GM21619 (cell line): ENCODE data around the gene DMP1.
A peak's percentile ranks its signal among the peaks of the same experiment; 100 is the strongest.

Source experiments
- ATAC-seq: cut with Tn5 transposase; IDR thresholded peaks from one replicate; pipeline ENCODE4 v1.9.1; 2021; ENCODE audit not compliant: unreplicated experiment

The DMP1 gene, protein sequence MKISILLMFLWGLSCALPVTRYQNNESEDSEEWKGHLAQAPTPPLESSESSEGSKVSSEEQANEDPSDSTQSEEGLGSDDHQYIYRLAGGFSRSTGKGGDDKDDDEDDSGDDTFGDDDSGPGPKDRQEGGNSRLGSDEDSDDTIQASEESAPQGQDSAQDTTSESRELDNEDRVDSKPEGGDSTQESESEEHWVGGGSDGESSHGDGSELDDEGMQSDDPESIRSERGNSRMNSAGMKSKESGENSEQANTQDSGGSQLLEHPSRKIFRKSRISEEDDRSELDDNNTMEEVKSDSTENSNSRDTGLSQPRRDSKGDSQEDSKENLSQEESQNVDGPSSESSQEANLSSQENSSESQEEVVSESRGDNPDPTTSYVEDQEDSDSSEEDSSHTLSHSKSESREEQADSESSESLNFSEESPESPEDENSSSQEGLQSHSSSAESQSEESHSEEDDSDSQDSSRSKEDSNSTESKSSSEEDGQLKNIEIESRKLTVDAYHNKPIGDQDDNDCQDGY

DNA sequence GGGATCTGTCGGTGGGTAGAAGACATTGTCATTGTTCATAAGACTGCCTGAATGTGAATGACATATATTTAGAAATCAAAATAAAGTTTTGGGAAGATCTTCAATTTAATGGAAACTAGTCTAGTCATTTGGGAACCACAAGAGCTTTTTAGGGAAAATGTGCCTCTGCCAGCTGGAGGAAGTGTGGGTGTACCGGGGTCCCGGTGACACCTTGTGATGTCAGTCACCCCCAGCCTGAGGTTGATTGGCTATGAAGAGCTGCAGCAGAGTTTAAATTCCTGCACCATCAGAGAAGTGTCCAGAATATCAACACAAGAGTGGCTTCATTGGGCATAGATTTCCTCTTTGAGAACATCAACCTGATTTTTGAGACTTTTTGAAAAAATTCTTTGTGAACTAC lies at the start of gene DMP1:
DMP1 (plus strand) TSS at position 301 of the 400 bp plus-strand sequence. CDS start 6,213 bp downstream, outside the sequence.
- ATAC-seq = no peak

DNA sequence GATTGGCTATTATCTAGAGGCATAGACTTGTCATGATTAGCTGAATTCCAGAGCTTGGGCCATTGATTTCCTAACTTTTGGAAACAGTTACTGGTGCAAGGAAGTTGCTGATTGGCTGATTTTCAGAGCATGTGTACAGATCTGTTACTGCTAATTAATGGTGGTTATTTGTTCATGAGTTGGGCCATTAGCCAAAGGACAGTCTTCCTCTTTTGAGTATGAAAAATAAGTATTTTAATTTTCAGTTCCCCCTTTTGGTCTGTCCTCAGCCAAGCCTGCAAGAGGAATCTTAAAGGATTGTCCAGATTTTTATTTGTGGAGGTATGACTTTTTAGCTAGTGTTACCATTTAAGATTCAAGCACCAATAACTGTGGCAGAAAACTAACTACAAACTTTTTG lies 48.7 kb upstream of the DMP1 start:
- no peak for ATAC-seq

DNA sequence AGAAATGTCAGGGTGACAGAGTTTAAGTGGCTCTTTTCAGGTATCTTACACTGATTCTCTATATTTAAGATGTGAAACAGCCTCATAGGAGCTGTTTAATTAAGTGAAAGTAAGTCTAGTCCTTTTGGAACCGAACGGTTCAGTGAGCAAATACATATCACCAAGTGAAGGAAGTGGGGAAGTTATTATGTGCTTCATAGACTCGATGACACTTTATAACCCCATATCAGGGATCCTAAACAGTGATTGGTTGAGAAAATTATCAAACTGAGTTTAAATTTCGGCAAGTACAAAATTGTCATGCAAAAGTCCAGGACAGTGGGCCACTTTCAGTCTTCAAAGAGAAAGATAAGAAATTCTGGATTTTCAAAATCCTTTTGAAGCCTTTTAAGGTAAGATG lies 41.9 kb upstream of the DMP1 start, which contains the start of gene DSPP:
DSPP (plus strand) TSS at position 301 of the 400 bp plus-strand sequence. CDS start 2,380 bp downstream, outside the sequence.
- no peak for ATAC-seq

DNA sequence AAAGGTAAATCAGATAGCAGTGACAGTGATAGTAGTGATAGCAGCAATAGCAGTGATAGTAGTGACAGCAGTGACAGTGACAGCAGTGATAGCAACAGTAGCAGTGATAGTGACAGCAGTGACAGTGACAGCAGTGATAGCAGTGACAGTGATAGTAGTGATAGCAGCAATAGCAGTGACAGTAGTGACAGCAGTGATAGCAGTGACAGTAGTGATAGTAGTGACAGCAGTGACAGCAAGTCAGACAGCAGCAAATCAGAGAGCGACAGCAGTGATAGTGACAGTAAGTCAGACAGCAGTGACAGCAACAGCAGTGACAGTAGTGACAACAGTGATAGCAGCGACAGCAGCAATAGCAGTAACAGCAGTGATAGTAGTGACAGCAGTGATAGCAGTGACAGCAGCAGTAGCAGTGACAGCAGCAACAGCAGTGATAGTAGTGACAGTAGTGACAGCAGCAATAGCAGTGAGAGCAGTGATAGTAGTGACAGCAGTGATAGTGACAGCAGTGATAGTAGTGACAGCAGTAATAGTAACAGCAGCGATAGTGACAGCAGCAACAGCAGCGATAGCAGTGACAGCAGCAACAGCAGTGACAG lies 35.7 kb upstream of the DMP1 start:
- no peak for ATAC-seq

DNA sequence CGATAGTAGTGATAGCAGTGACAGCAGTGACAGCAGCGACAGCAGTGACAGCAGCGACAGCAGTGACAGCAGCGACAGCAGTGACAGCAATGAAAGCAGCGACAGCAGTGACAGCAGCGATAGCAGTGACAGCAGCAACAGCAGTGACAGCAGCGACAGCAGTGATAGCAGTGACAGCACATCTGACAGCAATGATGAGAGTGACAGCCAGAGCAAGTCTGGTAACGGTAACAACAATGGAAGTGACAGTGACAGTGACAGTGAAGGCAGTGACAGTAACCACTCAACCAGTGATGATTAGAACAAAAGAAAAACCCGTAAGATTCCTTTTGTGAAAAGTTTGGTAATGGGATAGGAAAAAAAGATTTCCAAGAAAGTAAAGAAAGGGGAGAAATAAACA lies 33.8 kb upstream of the DMP1 start:
- no peak for ATAC-seq

DNA sequence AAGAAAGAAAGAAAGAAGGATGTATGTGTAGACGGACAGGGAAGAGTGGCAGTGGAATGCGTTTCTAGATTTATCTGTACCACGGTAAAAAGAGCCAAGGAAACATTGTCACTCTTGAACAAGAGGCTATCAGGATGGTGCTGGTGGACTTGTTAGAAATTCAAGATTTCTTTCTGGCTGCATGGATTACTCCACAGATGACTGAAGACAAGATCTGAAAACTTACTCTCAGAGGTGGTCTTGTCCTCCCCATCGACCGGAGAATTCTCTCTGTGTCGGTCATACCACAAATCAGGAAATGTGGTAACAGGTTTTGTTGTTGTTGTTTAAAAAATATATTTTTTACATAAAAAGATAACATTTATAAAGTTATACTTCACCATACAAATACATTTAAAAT lies 30.0 kb upstream of the DMP1 start:
- ATAC-seq = no peak

DNA sequence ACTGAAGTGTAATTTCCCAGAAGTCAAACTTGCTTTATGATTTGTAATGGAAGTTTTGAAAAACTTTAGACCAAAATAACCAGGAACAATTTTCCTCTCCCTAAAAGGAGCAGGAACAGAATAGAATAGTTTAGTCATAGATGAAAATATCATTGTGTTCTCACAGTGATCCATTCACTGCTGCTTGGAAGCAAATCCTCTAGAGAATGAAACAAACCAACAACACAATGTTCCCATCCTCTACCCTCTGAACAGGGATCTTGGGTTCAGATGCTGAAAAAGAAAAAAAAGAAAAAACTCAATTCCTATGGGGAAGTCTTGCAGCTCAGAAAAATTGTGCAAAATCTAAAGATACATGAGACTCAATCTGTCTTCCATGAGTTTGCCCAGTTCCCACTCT lies 29.6 kb upstream of the DMP1 start:
- ATAC-seq = no peak

DNA sequence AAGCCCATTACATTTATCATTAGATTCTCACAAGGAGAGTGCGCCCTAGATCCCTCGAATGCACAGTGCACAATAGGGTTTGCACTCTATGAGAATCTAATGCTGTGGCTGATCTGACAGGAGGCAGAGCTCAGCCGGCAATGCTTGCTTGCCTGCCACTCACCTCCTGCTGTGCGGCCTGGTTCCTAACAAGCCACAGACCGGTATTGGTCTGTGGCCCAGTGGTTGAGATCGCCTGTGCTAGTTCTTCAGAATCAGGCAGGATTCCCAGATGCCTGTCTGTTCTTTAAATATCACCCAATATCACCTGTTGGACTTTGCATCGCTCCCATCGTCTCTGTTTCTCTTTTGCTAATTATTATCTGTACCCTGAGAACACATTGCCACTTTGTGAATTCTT lies 27.8 kb upstream of the DMP1 start:
- ATAC-seq = no peak

DNA sequence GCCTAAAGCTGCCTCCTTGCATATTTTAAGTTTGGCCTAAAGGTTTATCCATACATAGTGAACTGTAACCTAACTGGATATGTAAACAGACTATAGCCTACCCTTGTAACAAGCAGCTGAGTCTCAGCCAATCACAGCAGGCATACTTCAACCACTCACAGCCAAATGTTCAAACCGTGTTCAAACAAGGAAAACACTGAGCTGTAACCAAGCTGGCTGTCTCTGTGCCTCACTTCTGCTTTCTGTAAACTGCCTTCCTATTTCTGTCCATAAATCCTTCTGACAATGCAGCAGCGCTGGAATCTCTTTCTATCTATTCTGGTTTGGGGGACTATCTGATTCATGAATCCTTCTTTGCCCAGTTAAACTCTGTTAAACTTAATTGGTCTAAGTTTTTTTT lies 25.4 kb upstream of the DMP1 start:
- no peak for ATAC-seq

DNA sequence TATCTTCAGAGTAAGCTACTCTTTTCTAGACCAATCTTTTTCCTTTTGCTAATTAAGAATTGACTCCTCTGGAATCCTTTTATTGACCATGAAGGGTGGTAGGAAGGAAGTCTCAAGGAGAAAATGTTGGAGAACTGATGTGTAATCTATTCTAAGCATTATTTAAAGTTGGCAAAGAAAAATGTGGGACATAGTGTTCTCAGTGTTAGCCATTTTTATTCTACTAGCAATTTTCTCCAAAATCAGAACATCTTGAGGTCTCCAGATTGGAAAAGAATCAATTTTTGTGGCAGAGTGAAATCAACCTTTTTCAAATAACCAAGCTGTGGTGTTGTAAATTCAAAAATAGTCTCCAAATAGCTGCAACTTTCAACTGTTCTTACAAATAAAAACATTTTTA lies 18.4 kb upstream of the DMP1 start:
- no peak for ATAC-seq

DNA sequence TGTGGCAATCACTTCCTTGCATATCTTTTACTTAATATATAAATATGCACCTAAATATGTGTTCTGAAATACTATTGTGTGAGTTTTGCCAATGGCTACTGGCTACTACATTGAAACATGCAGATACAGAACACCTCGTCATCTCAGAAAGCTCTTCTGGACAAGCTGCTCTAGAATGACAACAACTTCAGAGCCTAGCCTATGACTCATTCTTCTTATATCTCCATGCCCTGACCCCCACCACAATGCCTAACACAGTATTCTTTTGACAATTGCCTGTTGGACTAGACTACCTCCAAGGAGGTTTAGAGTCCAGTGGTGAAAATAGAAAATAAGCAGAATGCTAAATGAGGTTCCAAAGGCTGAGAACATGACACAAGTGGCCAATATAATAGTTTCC lies 17.6 kb upstream of the DMP1 start:
- no peak for ATAC-seq

DNA sequence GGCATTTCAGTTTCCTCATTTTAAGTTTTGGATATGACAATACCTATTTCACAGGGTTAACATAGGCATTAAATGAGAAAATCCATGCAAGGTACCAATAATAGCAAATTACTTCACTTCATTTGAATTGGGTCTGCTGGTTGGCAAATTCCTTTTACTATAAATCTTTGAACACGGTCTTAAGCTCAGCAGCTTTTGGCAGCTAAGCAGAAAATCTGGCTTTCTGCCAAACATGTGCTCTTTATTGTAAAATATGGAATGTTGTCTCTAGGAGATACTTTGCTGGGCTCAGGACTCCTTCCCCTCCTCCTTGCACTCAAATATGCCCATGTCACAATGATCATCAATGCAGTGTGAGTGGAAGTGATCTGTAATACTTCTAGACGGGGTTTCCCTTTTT lies 16.8 kb upstream of the DMP1 start:
- no peak for ATAC-seq

DNA sequence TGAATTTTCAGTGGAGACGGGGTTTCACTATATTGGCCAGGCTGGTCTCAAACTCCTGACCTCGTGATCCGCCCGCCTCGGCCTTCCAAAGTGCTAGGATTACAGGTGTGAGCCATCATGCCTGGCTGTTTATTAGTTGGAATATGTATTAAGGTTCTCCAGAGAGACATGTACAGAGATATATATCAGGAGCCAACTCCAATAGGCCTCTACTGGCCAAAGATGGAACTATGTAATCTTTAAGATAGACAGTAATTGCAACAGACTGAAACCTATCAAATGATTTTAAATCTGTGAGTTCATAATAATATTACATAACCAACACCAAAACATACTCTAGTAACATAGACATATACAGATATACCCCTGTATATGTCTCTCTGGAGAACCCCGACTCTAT lies 5.8 kb upstream of the DMP1 start:
- ATAC-seq = no peak

DNA sequence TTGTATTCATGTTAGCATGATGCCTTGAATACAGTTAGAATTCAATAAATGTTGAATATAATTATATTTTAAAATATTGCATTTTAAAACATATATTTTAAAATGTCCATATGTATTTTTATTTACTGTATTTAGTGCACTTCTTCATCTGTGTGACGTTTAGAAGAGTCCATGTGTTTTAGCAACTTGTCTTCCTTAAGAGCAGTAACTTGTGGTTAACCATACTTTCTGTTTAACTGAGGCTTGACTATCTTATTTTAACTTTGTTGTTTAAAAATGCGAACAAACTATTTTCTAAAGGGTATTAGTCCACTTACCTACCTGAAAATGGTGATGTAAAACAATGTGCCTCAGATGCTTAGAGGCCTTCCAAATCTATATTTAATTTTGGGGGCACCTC lies 858 bp downstream of the DMP1 start:
- ATAC-seq = no peak

DNA sequence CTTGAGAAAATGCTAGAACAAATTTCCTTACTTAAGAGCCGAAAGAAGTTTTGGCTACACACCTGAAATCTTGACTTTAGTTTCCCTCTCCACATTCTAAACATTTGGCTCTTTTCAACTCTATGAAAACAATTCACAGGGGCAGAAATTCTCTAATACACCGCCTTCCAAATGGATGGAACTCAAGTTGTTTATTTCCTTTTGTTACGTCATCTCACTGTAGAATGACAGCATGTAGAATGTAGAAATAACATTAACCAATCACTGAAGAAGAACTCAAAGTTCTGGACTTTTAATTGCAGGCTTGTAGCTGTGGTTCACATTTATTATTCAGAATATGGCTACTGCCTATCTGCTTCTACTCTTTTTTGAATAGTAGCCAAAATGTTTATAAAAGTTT lies 1.9 kb downstream of the DMP1 start:
- ATAC-seq = no peak

DNA sequence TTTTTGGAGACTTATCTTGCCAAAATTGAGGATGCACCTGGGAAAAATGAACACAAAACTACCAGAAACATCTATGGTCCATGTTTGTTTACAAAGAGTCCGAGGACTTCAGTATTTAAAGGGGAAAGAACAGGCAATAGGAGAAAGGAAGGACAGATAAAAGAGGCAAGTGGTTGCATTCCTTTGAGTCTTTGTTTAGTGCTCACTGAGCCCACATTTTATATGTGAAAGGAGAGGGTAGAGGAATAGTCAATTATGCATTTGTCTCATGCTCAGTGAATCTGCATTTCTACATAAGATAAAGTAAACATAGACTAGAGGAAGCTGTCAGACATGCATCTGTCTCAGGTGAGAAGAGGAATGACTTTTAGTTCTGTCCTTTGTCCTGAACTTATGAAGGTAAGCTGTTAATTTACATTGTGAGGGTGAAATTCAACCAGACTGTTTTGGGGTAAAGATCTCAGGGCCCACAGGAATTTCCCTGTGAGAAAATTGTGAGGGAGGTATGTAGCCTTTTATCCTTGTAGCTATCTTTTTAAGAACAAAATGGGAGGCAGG lies 4.5 kb downstream of the DMP1 start:
- ATAC-seq = no peak

DNA sequence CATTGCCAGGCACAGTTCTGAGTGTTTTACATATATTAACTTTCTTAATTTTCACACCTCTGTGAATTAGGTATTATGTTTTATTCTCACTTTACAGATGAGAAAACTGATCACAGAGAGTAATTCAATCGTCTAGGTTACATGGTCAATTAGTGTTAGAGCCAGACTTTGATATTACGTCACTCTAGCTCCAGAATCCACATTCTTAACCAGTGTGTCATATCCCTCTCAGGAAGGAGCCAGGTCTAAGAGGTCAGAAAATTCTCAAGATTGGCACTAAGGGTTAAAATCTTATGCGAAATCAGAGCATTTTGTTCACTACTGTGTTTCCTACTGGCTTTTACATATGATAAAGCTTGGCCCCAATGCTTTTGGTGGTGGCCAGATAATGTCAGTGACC lies 7.4 kb downstream of the DMP1 start:
- ATAC-seq = no peak

DNA sequence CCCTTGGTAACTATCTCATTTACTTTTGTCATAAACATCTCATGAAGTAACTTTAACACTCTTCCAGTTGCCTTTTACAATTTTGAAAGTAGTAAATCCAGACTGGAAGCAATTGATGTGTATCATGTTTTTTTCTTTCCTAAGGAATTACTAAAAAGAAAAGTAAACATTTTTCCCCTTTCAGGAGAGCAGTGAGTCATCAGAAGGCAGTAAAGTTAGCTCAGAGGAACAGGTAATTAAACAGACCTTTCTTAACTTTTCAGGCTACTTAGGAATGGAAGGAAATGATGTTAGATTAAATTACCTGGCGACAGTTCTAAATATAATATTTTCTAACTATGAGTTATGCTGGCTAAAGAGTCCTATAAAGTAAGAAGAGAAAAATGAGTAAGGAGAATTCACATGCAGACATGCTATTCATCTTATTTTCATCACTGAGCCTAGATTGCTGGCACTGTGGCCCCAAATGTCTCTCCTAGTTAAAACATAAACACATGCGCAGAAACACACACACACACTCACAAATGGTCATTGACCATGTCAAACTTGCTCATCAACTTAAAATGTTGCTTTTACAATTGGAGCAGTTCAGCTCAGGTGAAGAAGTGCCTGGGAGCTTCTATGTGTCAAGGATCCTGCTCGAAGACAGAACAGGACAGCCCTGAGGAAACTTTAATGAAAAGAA lies 9.3 kb downstream of the DMP1 start:
- no peak for ATAC-seq

DNA sequence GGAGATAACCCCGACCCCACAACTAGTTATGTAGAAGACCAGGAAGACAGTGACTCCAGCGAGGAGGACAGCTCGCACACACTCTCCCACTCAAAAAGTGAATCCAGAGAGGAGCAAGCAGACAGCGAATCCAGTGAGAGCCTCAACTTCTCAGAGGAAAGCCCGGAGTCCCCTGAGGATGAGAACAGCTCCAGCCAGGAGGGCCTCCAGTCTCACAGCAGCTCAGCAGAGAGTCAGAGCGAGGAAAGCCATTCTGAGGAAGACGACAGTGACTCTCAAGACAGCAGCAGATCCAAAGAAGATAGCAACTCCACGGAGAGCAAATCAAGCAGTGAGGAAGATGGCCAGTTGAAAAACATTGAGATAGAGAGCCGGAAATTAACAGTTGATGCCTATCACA lies 12.8 kb downstream of the DMP1 start:
- no peak for ATAC-seq

DNA sequence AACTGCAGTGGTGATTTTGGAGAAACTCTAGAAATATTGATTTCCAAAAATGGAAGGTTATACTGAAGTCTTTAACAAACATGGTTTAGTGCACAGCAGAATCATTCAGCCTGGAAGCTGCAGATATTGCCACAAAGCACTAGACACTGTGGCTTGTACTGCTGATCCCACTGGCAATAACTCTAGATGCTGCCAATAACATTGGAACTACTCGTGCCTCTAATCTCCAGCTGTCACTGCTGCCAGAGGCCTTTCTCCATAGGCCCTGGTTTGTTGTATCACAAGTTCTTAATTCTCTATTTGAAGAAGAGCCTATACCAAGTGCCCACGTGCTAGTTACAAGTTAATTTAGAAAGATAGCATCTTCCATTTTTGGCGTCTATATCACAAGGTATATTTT lies 19.3 kb downstream of the DMP1 start:
- ATAC-seq = no peak

DNA sequence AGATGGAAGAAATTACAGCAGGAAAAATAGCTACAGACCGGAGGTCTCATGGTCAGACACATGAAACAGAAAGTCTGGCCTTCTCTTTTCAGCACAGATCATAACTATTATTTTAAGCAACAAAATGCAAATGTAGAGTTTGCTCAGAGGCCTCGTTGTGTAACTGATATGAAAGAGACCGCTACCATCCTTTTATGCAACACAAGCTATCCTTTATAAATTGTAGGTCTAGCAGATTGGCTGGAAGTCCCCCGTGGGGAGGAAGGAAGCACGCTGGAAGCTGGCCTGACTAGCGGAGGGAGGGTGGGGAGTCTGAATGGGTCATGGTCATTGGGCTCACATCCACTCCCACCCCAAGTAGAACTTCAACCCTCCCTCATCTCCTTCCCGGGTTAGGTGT lies 27.7 kb downstream of the DMP1 start:
- ATAC-seq = peak; percentile 85
